ENCODE results near the gene UNC80.

UNC80 gene

DNA sequence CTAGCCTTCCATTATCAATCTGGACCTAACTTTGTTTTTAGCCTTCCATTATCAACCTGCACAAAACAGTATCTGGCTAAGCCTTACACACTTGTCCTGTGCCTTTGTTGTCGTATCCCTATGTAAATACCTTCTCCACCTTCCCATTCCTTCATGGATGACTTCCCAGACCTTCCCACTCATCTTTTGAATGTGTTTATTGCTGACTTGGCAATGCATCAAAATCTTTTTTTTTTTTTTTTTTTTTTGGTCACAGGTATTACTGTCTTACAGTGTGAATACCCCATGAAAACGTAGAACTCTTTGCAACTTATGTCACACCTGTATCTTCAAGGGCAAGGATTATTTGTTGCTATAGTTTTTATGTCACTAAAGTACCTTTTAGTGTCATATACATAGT is 256.5 kb downstream of the UNC80 start:
- no peak for ATAC-seq
- H3K27me3 Mint-ChIP-seq, result no peaks in the 10 kb centered on the region
- H3K27ac Mint-ChIP-seq, result no peak overlapping the region
- no peak overlapping the region for H3K4me3 Mint-ChIP-seq
- DNase-seq, result no peak
- no peaks in the 10 kb centered on the region for H3K4me1 Mint-ChIP-seq
- H3K36me3 Mint-ChIP-seq (ENCODE audit: low read depth), result peaks cover 28% of the 10 kb centered on the region
- no peaks in the 10 kb centered on the region for H3K9me3 Mint-ChIP-seq

DNA sequence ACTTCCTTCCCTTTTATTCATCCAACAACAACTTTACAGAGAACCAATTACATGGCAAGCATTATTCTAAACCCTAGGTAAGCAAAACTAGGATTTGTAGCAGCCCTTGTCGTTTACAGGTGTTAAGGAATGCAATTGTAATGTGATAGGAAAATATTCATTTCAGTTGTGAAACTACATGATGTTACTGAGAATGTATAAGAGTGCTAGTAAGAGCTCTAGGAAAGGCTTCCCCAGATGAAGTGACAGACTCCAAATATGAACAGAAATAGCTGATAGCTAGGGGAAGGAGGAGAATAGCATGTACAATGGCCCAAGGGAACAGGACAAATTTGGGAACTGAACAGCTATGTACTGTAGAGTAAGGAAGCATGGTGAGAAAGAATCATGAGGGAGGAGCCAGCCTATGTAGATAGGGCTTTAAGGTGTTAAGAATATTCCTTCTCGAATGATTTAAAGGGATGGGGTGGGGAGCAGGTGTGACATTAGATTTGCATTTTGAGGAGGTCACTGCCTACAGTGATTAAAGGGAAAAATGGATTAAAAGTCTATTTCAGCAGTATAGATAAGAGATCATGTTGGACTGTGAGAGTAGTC is 262.6 kb downstream of the UNC80 start:
- Mint-ChIP-seq H3K4me1 (peaks cover 3% of the 10 kb centered on the region), H3K4me3 (no peak overlapping the region), H3K9me3 (no peaks in the 10 kb centered on the region), H3K36me3 (ENCODE audit: low read depth) (peaks cover 1% of the 10 kb centered on the region), H3K27ac (no peak overlapping the region), H3K27me3 (no peaks in the 10 kb centered on the region)
- ATAC-seq, result no peak
- DNase-seq, result no peak

- H3K27ac Mint-ChIP-seq, result no peak overlapping the region
- DNase-seq, result no peak
Observed at GRCh38 chr2:210035679-210036078, 264.0 kb downstream of the UNC80 start.

DNA sequence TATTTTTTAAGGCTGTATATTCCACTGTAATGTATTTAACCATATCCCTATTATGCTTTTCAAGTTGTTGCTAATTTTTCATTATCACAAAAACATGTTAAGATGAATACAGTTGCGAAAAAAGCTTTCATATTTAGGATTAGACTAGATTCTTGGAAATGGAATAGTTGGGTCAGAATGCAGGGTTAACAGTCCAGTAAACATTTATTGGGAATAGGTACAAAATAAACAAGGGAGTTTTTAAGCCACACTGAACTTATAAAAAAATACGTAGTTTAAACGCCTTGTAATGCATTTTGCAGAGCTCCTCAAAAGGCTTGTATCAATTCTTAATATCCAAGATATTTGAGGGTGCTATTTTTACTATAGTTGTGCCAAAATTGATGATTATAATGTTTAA is 266.4 kb downstream of the UNC80 start:
- ATAC-seq (no peak), DNase-seq (no peak)
- H3K9me3 Mint-ChIP-seq, result no peaks in the 10 kb centered on the region
- H3K36me3 Mint-ChIP-seq (ENCODE audit: low read depth), result peaks cover 1% of the 10 kb centered on the region
- no peaks in the 10 kb centered on the region for H3K27me3 Mint-ChIP-seq
- no peak overlapping the region for H3K27ac Mint-ChIP-seq
- peaks cover 3% of the 10 kb centered on the region for H3K4me1 Mint-ChIP-seq
- no peak overlapping the region for H3K4me3 Mint-ChIP-seq

More at GRCh38 chr2:210035679-210036078, 264.0 kb downstream of the UNC80 start:
- Mint-ChIP-seq H3K27me3 (no peaks in the 10 kb centered on the region), H3K9me3 (no peaks in the 10 kb centered on the region), H3K4me1 (peaks cover 3% of the 10 kb centered on the region), H3K4me3 (no peak overlapping the region), H3K36me3 (ENCODE audit: low read depth) (no peaks in the 10 kb centered on the region)
- ATAC-seq, result no peak

DNA sequence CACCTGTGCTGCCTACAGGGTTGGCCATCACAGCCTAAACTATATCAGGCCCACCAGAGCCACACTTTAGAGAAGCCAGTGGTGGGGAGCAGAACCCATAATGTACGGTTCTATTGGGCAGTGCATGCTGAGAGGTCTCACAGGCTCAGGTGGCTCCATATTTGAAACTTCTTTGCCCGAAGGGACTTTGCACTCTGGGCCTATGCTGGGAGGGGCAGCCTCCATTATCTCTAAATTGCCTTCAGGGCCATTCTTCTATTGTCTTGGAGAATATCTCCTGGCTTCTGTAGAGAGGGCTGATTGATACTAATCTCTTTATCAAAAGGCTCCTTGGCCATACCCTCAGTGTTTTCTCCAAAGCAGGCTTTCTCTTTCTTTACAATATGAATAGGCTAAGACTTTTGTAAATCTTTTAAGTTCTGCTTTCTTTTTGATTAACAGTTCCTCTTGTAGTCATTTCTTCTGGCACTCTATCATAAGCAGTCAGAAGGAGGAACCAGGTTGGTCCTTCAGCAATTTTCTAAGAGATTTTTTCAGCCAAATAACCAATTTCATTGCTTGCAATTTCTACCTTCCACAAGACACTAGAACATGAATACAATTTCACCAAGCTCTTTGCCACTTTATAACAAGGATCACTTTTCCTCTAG is 275.3 kb downstream of the UNC80 start:
- H3K36me3 Mint-ChIP-seq (ENCODE audit: low read depth), result peaks cover 17% of the 10 kb centered on the region
- H3K27me3 Mint-ChIP-seq, result no peaks in the 10 kb centered on the region
- peaks cover 14% of the 10 kb centered on the region for H3K9me3 Mint-ChIP-seq
- no peak for ATAC-seq
- no peaks in the 10 kb centered on the region for H3K4me1 Mint-ChIP-seq
- no peak overlapping the region for H3K4me3 Mint-ChIP-seq
- no peak for DNase-seq
- no peak overlapping the region for H3K27ac Mint-ChIP-seq
